Endothelial cell of hepatic sinusoid (primary cell): Measurements from ENCODE around the gene ATP6V1E1.

Experiments
- in situ Hi-C: cut with HindIII; loops from 2 replicates; pipeline ENCODE4 v1.10.0; 2017; ENCODE audit warnings: low sequenced_read_pairs

The ATP6V1E1 gene

DNA sequence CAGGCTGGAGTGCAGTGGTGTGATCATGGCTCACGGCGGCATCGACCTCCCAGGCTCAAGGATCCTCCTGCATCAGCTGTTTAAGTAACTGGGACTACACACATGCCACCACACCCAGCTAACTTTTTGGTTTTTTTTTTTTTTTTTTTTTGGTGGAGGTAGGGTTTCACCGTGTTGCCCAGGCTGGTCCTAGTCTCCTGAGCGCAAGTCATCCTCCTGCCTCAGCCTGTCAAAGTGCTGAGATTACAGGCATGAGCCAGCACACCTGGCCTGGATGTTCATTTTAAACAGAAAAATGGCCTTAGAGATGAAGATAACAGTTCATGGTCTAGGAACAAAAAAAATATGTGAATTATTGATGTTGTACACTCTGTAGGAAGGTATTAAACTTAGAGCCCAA is 78.9 kb downstream of the ATP6V1E1 start:
- in situ Hi-C loops = no loop called here

DNA sequence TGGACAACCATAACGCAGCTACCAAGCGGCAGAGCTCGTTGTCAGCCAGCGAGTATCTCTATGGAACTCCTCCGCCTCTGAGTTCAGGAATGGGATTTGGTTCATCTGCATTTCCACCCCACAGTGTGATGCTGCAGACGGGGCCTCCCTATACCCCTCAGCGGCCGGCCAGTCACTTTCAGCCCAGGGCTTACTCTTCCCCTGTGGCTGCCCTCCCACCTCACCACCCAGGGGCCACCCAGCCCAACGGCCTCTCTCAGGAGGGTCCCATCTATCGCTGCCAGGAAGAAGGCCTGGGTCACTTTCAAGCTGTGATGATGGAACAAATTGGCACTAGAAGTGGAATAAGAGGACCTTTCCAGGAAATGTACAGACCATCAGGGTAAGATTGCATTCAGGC is 79.4 kb downstream of the ATP6V1E1 start:
- in situ Hi-C loops = no loop called here

DNA sequence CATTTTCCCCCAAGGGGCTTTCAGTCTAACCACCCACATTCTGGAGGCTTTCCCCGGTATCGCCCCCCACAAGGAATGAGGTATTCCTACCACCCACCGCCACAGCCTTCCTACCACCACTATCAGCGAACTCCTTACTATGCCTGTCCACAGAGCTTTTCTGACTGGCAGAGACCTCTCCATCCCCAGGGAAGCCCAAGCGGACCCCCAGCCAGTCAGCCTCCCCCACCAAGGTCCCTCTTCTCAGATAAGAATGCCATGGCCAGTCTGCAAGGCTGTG is 79.9 kb downstream of the ATP6V1E1 start:
- in situ Hi-C loops = no loop called here

DNA sequence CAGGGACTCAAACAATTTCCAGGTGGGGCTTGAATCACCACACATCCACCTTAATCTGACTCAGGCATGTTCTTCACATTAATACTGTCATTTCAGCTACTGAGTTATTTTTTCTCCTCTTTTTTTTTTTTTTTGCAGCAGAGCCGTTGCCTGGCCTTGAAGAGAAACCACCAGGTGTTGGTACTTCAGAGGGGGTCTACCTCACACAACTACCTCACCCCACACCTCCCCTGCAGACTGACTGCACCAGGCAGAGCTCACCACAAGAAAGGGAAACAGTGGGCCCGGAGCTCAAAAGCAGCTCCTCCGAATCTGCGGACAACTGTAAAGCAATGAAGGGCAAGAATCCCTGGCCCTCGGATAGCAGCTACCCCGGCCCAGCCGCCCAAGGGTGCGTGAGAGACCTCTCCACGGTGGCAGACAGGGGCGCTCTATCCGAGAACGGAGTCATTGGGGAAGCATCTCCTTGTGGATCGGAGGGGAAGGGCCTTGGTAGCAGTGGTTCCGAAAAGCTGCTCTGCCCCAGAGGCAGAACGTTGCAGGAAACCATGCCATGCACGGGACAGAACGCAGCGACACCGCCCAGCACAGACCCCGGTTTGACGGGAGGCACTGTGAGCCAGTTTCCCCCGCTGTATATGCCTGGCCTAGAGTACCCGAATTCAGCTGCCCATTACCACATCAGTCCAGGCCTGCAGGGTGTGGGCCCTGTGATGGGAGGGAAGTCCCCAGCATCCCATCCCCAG is 80.4 kb downstream of the ATP6V1E1 start:
- in situ Hi-C loops = no loop called here

DNA sequence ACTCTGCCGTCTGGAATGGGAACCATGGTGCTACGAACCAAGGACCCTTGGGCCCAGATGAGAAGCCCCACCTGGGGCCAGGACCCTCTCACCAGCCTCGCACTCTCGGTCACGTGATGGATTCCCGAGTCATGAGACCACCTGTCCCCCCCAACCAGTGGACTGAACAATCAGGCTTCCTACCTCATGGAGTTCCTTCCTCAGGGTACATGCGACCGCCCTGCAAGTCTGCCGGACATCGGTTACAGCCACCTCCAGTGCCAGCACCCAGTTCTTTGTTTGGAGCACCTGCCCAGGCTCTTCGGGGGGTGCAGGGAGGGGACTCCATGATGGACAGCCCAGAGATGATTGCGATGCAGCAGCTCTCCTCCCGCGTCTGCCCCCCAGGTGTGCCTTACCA is 86.1 kb downstream of the ATP6V1E1 start:
- in situ Hi-C loops = no loop called here
